ENCODE measurements around the gene PDHX. TPM values are rescaled to one million over a fixed set of nuclear protein-coding genes. Genes with fewer than 3 reads are reported as not detected.

PDHX gene
- polyA plus RNA-seq, 1 donor: 38.6 TPM

- DNase-seq: no peak
Measured at GRCh38 chr11:34948696-34949095, 32.3 kb downstream of the PDHX start.

GRCh38 chr11:34953955-34954354 is 37.5 kb downstream of the PDHX start:
- DNase-seq: no peak

- no peak for DNase-seq
Measured at GRCh38 chr11:34957206-34957605, 40.8 kb downstream of the PDHX start.

GRCh38 chr11:34957606-34958005 is 41.2 kb downstream of the PDHX start:
- no peak for DNase-seq

GRCh38 chr11:34959770-34960169 is 43.4 kb downstream of the PDHX start:
- no peak for DNase-seq

- DNase-seq: no peak
Measured at GRCh38 chr11:34960277-34960676, 43.9 kb downstream of the PDHX start.

GRCh38 chr11:34962034-34962433 is 45.6 kb downstream of the PDHX start:
- no peak for DNase-seq

GRCh38 chr11:34963351-34963750 is 46.9 kb downstream of the PDHX start:
- no peak for DNase-seq

- no peak for DNase-seq
Measured at GRCh38 chr11:34964610-34965331, 48.4 kb downstream of the PDHX start.

GRCh38 chr11:34968862-34969261 is 52.4 kb downstream of the PDHX start:
- DNase-seq: no peak

- DNase-seq: no peak
Measured at GRCh38 chr11:34970033-34970432, 53.6 kb downstream of the PDHX start.

GRCh38 chr11:34970480-34970879 is 54.1 kb downstream of the PDHX start:
- DNase-seq: no peak

- no peak for DNase-seq
Measured at GRCh38 chr11:34971928-34972327, 55.5 kb downstream of the PDHX start.

GRCh38 chr11:34972366-34972765 is 55.9 kb downstream of the PDHX start:
- DNase-seq: no peak

GRCh38 chr11:34972892-34973291 is 56.5 kb downstream of the PDHX start:
- DNase-seq: no peak

- DNase-seq: no peak
Measured at GRCh38 chr11:34975482-34975881, 59.1 kb downstream of the PDHX start.

- no peak for DNase-seq
Measured at GRCh38 chr11:34976496-34977088, 60.2 kb downstream of the PDHX start.

GRCh38 chr11:34977089-34977912 is 60.9 kb downstream of the PDHX start:
- DNase-seq: no peak

GRCh38 chr11:34978236-34979191 is 62.1 kb downstream of the PDHX start:
- no peak for DNase-seq

- DNase-seq: no peak
Measured at GRCh38 chr11:34984514-34984913, 68.1 kb downstream of the PDHX start.

GRCh38 chr11:34986883-34987520 is 70.6 kb downstream of the PDHX start:
- no peak for DNase-seq

All from left kidney (tissue), 2 donors.